Heart right ventricle (tissue), 16 donors: ENCODE results near the gene LASP1. TPM values are rescaled to one million over a fixed set of nuclear protein-coding genes. Genes with fewer than 3 reads are reported as not detected.
A peak's percentile ranks its signal among the peaks of the same experiment; 100 is the strongest.

Experiments
- ATAC-seq, 8 donors: fragments of 200-7000 bp; cut with Tn5 transposase; one replicate each; pipeline ENCODE4 v1.9.1; 2020; ENCODE audit warnings: mild to moderate bottlenecking in 8 of 8, moderate library complexity in 8 of 8, moderate number of reproducible peaks in 1 of 8
- DNase-seq, 2 donors: peaks; one replicate each; pipeline ENCODE4 v3.0.0-alpha.2; 2020
- H3K27ac ChIP-seq, 10 donors: fragments of 200-600 bp; sonication (generic) in 2 of 10; one replicate each; pipeline versions ENCODE4 v1.5.0 to v1.8.0; 2020 to 2022; ENCODE audit warnings: mild to moderate bottlenecking in 3 of 10
- H3K27me3 ChIP-seq, 7 donors: fragments of 200-600 bp; one replicate each; pipeline ENCODE4 v1.8.0; 2021 to 2022; ENCODE audit warnings: mild to moderate bottlenecking in 2 of 7
- H3K36me3 ChIP-seq, 9 donors: fragments of 200-600 bp; sonication (generic) in 1 of 9; one replicate each; pipeline versions ENCODE4 v1.5.0 to v1.8.0; 2020 to 2022; ENCODE audit warnings: mild to moderate bottlenecking in 2 of 9
- H3K4me1 ChIP-seq, 9 donors: fragments of 200-600 bp; sonication (generic) in 1 of 9; one replicate each; pipeline versions ENCODE4 v1.5.0 to v1.8.0; 2020 to 2022; ENCODE audit warnings: mild to moderate bottlenecking in 4 of 9
- H3K4me3 ChIP-seq, 10 donors: fragments of 200-600 bp; sonication (generic) in 2 of 10; one replicate each; pipeline versions ENCODE4 v1.5.0 to v1.8.0; 2020 to 2022; ENCODE audit warnings: mild to moderate bottlenecking in 7 of 10, moderate library complexity in 2 of 10
- H3K9me3 ChIP-seq, 11 donors: fragments of 200-600 bp in 10 of 11; sonication (generic) in 2 of 11; one replicate each; pipeline versions ENCODE4 v1.5.0 to v1.8.0; 2013 to 2022; ENCODE audit warnings: mild to moderate bottlenecking in 2 of 11, control low read depth in 1 of 11, moderate library complexity in 1 of 11
- WGBS, 2 donors: extraction: QIAGEN DNeasy Blood & Tissue Kit; methylation state at CpG; one replicate each; pipeline ENCODE4 v1.1.7; 2013; ENCODE audit warnings: inconsistent platforms in 1 of 2; 5-methylcytosine and 5-hydroxymethylcytosine counted together
- intact Hi-C, 10 donors: fragments of 100-400 bp; cut with DNase I; formaldehyde crosslinking; loops; one replicate each; pipeline versions ENCODE4 v1.11.1 to v1.14.2; 2022
- polyA plus RNA-seq, 2 donors: library from polyadenylated mRNA; stranded (reverse); fragments of 200-250 nt; gene quantifications; one replicate each; pipeline ENCODE4 v1.2.3, GENCODE V29; 2013
- total RNA-seq, 10 donors: library from RNA; stranded (reverse); fragmentation: NEBNext Ultra II Directional in 3 of 10; extraction: Animal tissue kit (Norgen Biotek cat#: 25700) in 3 of 10; gene quantifications; one replicate each; pipeline versions ENCODE4 v1.2.1 to v1.2.4, GENCODE V29; 2021 to 2023
- TF ChIP-seq, protein P1 (sequence below), 9 donors: fragments of 200-600 bp; sonication (generic) in 2 of 9; IDR thresholded peaks; one replicate each; pipeline versions ENCODE4 v1.5.0 to v1.8.0; 2021 to 2022; ENCODE audit warnings: antibody characterized with exemption in 9 of 9, mild to moderate bottlenecking in 5 of 9, moderate library complexity in 1 of 9
- donor health status: Arrhythmogenic right ventricular cardiomyopathy.
- donor health status: ischemic (EF 13 %, LVEDD 7.1; RV severe dilation, severe dysfunction).
- donor health status: healthy with polysubstance abuse.
- donor health status: DM: no; HTN: yes; CAD: no.
- donor health status: DM: no; HTN: no; CAD: no.
- donor health status: ischemic (EF 25% LVEDD 6.9; RV normal size, moderate dysfunction).
- donor health status: ischemic (EF 25% LVEDD 5.7; RV mildly dilated, moderate dysfunction).
- donor health status: healthy.
- donor health status: DM: yes; HTN: yes; CAD: no.
- donor health status: Ischemic cardiomyopathy.
- donor health status: ischemic (EF 35%, LVEDD 5.7; RV mildly dilated, moderate dysfunction).
- donor health status: nonischemic (EF 11% LVEDD 7.7; RV severe dilation, severe dysfunction).
- donor health status: DM: yes; HTN: yes; CAD: no.
- donor health status: PGD.
- donor health status: ischemic (EF 29% LVEDD 5.4; RV normal size, mild dysfunction).
- donor health status: nonischemic (EF 23%, LVEDD 6.1; RV moderate dilation, normal function).

Gene LASP1
- total and polyA plus RNA-seq, 12 donors = 19.5 to 56.9 (median 23.0) TPM

DNA sequence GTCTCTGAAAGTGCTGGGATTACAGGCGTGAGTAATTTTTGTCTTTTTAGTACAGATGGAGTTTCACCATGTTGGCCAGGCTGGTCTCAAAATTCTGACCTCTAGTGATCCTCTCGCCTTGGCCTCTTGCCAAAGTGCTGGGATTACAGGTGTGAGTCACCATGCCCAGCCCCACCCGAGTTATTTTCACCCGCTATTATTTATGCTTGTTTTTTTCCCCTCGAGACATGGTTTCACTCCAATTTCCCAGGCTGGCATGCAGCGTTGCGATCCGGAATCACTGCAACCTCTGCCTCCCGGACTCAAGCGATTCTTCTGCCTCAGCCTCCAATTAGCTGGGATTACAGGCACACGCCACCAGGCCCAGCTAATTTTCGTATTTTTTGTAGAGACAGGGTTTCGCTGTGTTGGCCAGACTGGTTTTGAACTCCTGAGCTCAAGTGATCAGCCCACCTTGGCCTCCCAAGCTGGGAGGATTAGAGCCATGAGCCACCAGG, 25.5 kb upstream of the LASP1 start:
- DNase-seq = no peak
- 77 to 80% methylated on average over 13 of the region's 13 CpGs for WGBS, 2 donors

GRCh38 chr17:38848557-38848891, 21.3 kb upstream of the LASP1 start:
- H3K9me3 ChIP-seq = no peaks in the 10 kb centered on the region
- H3K4me1 ChIP-seq = peaks cover 12 to 30% (median 26%) of the 10 kb centered on the region in 9 donors
- peaks cover 0 to 68% (median 49%) of the 10 kb centered on the region in 9 donors for H3K36me3 ChIP-seq
- no peak overlapping the region for H3K4me3 ChIP-seq
- intact Hi-C loops = no loop called here
- no peak overlapping the region for H3K27ac ChIP-seq
- no peak for DNase-seq
- WGBS, 2 donors = 100% methylated on average over 1 of the region's 1 CpG
- no peaks in the 10 kb centered on the region for H3K27me3 ChIP-seq
- TF ChIP-seq, protein P1, sequence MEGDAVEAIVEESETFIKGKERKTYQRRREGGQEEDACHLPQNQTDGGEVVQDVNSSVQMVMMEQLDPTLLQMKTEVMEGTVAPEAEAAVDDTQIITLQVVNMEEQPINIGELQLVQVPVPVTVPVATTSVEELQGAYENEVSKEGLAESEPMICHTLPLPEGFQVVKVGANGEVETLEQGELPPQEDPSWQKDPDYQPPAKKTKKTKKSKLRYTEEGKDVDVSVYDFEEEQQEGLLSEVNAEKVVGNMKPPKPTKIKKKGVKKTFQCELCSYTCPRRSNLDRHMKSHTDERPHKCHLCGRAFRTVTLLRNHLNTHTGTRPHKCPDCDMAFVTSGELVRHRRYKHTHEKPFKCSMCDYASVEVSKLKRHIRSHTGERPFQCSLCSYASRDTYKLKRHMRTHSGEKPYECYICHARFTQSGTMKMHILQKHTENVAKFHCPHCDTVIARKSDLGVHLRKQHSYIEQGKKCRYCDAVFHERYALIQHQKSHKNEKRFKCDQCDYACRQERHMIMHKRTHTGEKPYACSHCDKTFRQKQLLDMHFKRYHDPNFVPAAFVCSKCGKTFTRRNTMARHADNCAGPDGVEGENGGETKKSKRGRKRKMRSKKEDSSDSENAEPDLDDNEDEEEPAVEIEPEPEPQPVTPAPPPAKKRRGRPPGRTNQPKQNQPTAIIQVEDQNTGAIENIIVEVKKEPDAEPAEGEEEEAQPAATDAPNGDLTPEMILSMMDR (IDR thresholded peaks at IDR 0.05) = no peak
- ATAC-seq = no peak

More for the DNA sequence above, 25.5 kb upstream of the LASP1 start:
- no peak for ATAC-seq
- Histone ChIP-seq H3K27me3 (no peaks in the 10 kb centered on the region), H3K4me3 (no peak overlapping the region), H3K4me1 (no peaks in the 10 kb centered on the region), H3K9me3 (no peaks in the 10 kb centered on the region), H3K36me3 (peaks cover 0 to 33% (median 18%) of the 10 kb centered on the region in 9 donors), H3K27ac (no peak overlapping the region)
- intact Hi-C loops = no loop called here
- TF ChIP-seq, protein P1 (IDR thresholded peaks at IDR 0.05) = no peak

- no peak for DNase-seq
- Histone ChIP-seq H3K4me3 (no peak overlapping the region), H3K4me1 (peaks cover 12 to 32% (median 28%) of the 10 kb centered on the region in 9 donors), H3K27me3 (no peaks in the 10 kb centered on the region), H3K36me3 (peaks cover 0 to 68% (median 49%) of the 10 kb centered on the region in 9 donors), H3K9me3 (no peaks in the 10 kb centered on the region), H3K27ac (no peak overlapping the region)
- intact Hi-C loops = no loop called here
- TF ChIP-seq, protein P1 (IDR thresholded peaks at IDR 0.05) = no peak
- ATAC-seq = no peak
- 76 to 77% methylated on average over 16 of the region's 16 CpGs for WGBS, 2 donors
These were observed 20.8 kb upstream of the LASP1 start for GRCh38 chr17:38848939-38849605.

DNA sequence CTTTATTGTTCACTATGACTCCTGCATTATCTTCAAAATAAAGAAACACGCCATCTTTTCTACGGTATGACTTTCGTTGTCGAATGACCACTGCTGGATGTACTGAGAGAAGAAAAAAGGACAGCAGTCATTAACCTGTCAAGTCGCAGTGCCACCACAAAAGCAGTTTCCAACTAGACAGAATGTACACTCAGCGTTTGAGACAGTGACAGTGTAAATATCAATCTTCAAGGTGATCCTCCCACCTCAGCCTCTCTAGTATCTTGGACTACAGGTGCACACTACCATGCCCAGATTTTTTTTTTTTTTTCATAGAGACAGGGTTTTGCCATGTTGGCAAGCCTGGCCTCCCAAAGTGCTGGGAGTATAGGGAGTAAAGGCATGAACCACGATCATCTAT, 19.5 kb upstream of the LASP1 start:
- Histone ChIP-seq H3K27me3 (no peaks in the 10 kb centered on the region), H3K27ac (peak overlapping the region in 1 of 10 donors; percentile 29), H3K4me3 (no peak overlapping the region), H3K36me3 (peaks cover 0 to 68% (median 49%) of the 10 kb centered on the region in 9 donors), H3K9me3 (no peaks in the 10 kb centered on the region), H3K4me1 (peaks cover 12 to 36% (median 32%) of the 10 kb centered on the region in 9 donors)
- DNase-seq (no peak), ATAC-seq (no peak)
- intact Hi-C loops = loop anchor here in 1 of 10 donors (10.0 kb wide), 1 partner anchor 96 kb away; the partner anchor contains the start of gene PSMB3
- WGBS, 2 donors = 67 to 72% methylated on average over 7 of the region's 7 CpGs
- TF ChIP-seq, protein P1 (IDR thresholded peaks at IDR 0.05) = no peak
